WTC11 (cell line): ENCODE data around the gene OSTC. TPM values are rescaled to one million over a fixed set of nuclear protein-coding genes. Genes with fewer than 3 reads are reported as not detected.

Experiments used
- ATAC-seq: fragments of 200-7000 bp; cut with Tn5 transposase; 2 replicates; pipeline ENCODE4 v1.10.0; 2021; ENCODE audit warnings: mild to moderate bottlenecking, moderate library complexity
- Bru-seq: library from RNA; stranded (reverse); fragments of 400-500 nt; gene quantifications from one replicate; lab custom pipeline; 2021; lab: Mats Ljungman, UMichigan
- CTCF ChIA-PET: fragments of 300-600 bp; sonication (Branson Sonifier 250); formaldehyde crosslinking; loops from one replicate; lab custom pipeline; 2021; ENCODE audit warnings: antibody characterized with exemption; lab: Charles Lee
- POLR2A ChIA-PET: fragments of 350-600 bp; sonication (Branson Sonifier 250); formaldehyde crosslinking; loops from one replicate; lab custom pipeline; 2021; ENCODE audit warnings: antibody characterized with exemption; lab: Charles Lee
- DNase-seq: peaks from one replicate; pipeline ENCODE4 v3.0.0; 2021; ENCODE audit warnings: low spot score
- H3K27ac Mint-ChIP-seq: 2 replicates; pipeline ENCODE4 v1.8.0; 2021; ENCODE audit warnings: mixed read lengths
- H3K27me3 Mint-ChIP-seq: 2 replicates; pipeline ENCODE4 v1.8.0; 2021; ENCODE audit warnings: low read depth, mild to moderate bottlenecking, moderate library complexity, mixed read lengths
- H3K36me3 Mint-ChIP-seq: 2 replicates; pipeline ENCODE4 v1.8.0; 2021; ENCODE audit warnings: mixed read lengths
- H3K4me1 Mint-ChIP-seq: 2 replicates; pipeline ENCODE4 v1.8.0; 2022; ENCODE audit warnings: mixed read lengths
- H3K4me3 Mint-ChIP-seq: 2 replicates; pipeline ENCODE4 v1.8.0; 2021; ENCODE audit warnings: mild to moderate bottlenecking, moderate library complexity, mixed read lengths
- H3K9me3 Mint-ChIP-seq: 2 replicates; pipeline ENCODE4 v1.8.0; 2021; ENCODE audit warnings: mixed read lengths
- ATF3 ChIP-seq: sonication (generic); formaldehyde crosslinking; conservative IDR thresholded peaks from 2 replicates; pipeline ENCODE4 v1.8.1; 2022; ENCODE audit warnings: mild to moderate bottlenecking, missing genetic modification reagents
- CREM ChIP-seq: sonication (generic); formaldehyde crosslinking; IDR thresholded peaks from 2 replicates; pipeline ENCODE4 v1.8.1; 2022; ENCODE audit warnings: mild to moderate bottlenecking, missing genetic modification reagents, moderate library complexity
- E2F4 ChIP-seq: sonication (generic); formaldehyde crosslinking; IDR thresholded peaks from 2 replicates; pipeline ENCODE4 v1.8.1; 2022; ENCODE audit warnings: low read depth, mild to moderate bottlenecking, moderate library complexity, missing genetic modification reagents, borderline replicate concordance
- E2F5 ChIP-seq: sonication (generic); formaldehyde crosslinking; IDR thresholded peaks from 2 replicates; pipeline ENCODE4 v1.8.1; 2022; ENCODE audit warnings: mild to moderate bottlenecking, moderate library complexity, missing genetic modification reagents
- ELF4 ChIP-seq: sonication (generic); formaldehyde crosslinking; IDR thresholded peaks from 2 replicates; pipeline ENCODE4 v1.8.1; 2022; ENCODE audit warnings: low read depth, mild to moderate bottlenecking, moderate library complexity, missing genetic modification reagents
- ETV6 ChIP-seq: sonication (generic); formaldehyde crosslinking; IDR thresholded peaks from 2 replicates; pipeline ENCODE4 v1.8.1; 2022; ENCODE audit warnings: mild to moderate bottlenecking, missing genetic modification reagents
- FOXP1 ChIP-seq: sonication (generic); formaldehyde crosslinking; IDR thresholded peaks from 2 replicates; pipeline ENCODE4 v1.8.0; 2022; ENCODE audit warnings: missing genetic modification reagents, mild to moderate bottlenecking, moderate library complexity, borderline replicate concordance
- GABPB1 ChIP-seq: sonication (generic); formaldehyde crosslinking; IDR thresholded peaks from 2 replicates; pipeline ENCODE4 v1.8.1; 2023; ENCODE audit warnings: mild to moderate bottlenecking, missing genetic modification reagents
- HMGA2 ChIP-seq: fragments of 250-450 bp; sonication (Bioruptor Pico); IDR thresholded peaks from 2 replicates; pipeline ENCODE4 v1.4.0; 2021; ENCODE audit warnings: mild to moderate bottlenecking, moderate library complexity
- IRF1 ChIP-seq: sonication (generic); formaldehyde crosslinking; IDR thresholded peaks from 2 replicates; pipeline ENCODE4 v1.8.0; 2023; ENCODE audit warnings: missing genetic modification reagents
- IRF2 ChIP-seq: sonication (generic); formaldehyde crosslinking; IDR thresholded peaks from 2 replicates; pipeline ENCODE4 v1.8.0; 2022; ENCODE audit warnings: low read depth, missing genetic modification reagents, borderline replicate concordance
- MAX ChIP-seq: sonication (generic); formaldehyde crosslinking; IDR thresholded peaks from 2 replicates; pipeline ENCODE4 v1.8.0; 2022; ENCODE audit warnings: mild to moderate bottlenecking, missing genetic modification reagents
- MXD4 ChIP-seq: fragments of 250-450 bp; sonication (Bioruptor Pico); IDR thresholded peaks from 2 replicates; pipeline ENCODE4 v1.8.0; 2021; ENCODE audit warnings: mild to moderate bottlenecking, moderate library complexity, borderline replicate concordance
- NFE2L1 ChIP-seq: sonication (generic); formaldehyde crosslinking; IDR thresholded peaks from 2 replicates; pipeline ENCODE4 v1.8.1; 2023; ENCODE audit warnings: missing genetic modification reagents
- NFYB ChIP-seq: sonication (generic); formaldehyde crosslinking; conservative IDR thresholded peaks from 2 replicates; pipeline ENCODE4 v1.8.0; 2022; ENCODE audit warnings: low read depth, missing genetic modification reagents
- NR2C2 ChIP-seq: sonication (generic); formaldehyde crosslinking; IDR thresholded peaks from 2 replicates; pipeline ENCODE4 v1.8.0; 2022; ENCODE audit warnings: mild to moderate bottlenecking, missing genetic modification reagents
- PRDM15 ChIP-seq: sonication (generic); formaldehyde crosslinking; IDR thresholded peaks from 2 replicates; pipeline ENCODE4 v1.8.0; 2022; ENCODE audit warnings: missing genetic modification reagents
- RELA ChIP-seq: sonication (generic); formaldehyde crosslinking; IDR thresholded peaks from 2 replicates; pipeline ENCODE4 v1.8.1; 2022; ENCODE audit warnings: missing genetic modification reagents, mild to moderate bottlenecking, borderline replicate concordance
- SMAD3 ChIP-seq: sonication (generic); formaldehyde crosslinking; IDR thresholded peaks from 2 replicates; pipeline ENCODE4 v1.8.0; 2022; ENCODE audit warnings: missing genetic modification reagents, mild to moderate bottlenecking, borderline replicate concordance
- SMAD4 ChIP-seq: sonication (generic); formaldehyde crosslinking; IDR thresholded peaks from 2 replicates; pipeline ENCODE4 v1.8.0; 2022; ENCODE audit warnings: mild to moderate bottlenecking, missing genetic modification reagents
- SP1 ChIP-seq: sonication (generic); formaldehyde crosslinking; conservative IDR thresholded peaks from 2 replicates; pipeline ENCODE4 v1.8.1; 2022; ENCODE audit warnings: missing genetic modification reagents
- TP53 ChIP-seq: sonication (generic); formaldehyde crosslinking; IDR thresholded peaks from 2 replicates; pipeline ENCODE4 v1.8.1; 2023; ENCODE audit warnings: mild to moderate bottlenecking, missing genetic modification reagents
- USF1 ChIP-seq: sonication (generic); formaldehyde crosslinking; IDR thresholded peaks from 2 replicates; pipeline ENCODE4 v1.8.0; 2022; ENCODE audit warnings: mild to moderate bottlenecking, missing genetic modification reagents
- USF2 ChIP-seq: sonication (generic); formaldehyde crosslinking; IDR thresholded peaks from 2 replicates; pipeline ENCODE4 v1.8.1; 2023; ENCODE audit warnings: mild to moderate bottlenecking, missing genetic modification reagents, moderate library complexity
- ZNF121 ChIP-seq: sonication (generic); formaldehyde crosslinking; IDR thresholded peaks from 2 replicates; pipeline ENCODE4 v1.8.0; 2023; ENCODE audit warnings: missing genetic modification reagents
- ZNF263 ChIP-seq: sonication (generic); formaldehyde crosslinking; IDR thresholded peaks from 2 replicates; pipeline ENCODE4 v1.8.1; 2022; ENCODE audit warnings: low read depth, mild to moderate bottlenecking, moderate library complexity, missing genetic modification reagents
- ZNF317 ChIP-seq: sonication (generic); formaldehyde crosslinking; IDR thresholded peaks from 2 replicates; pipeline ENCODE4 v1.8.1; 2023; ENCODE audit warnings: low read depth, mild to moderate bottlenecking, moderate library complexity, missing genetic modification reagents, borderline replicate concordance
- long read RNA-seq, 3 experiments: library from RNA in 1 of 3; library from capped mRNA in 1 of 3; library from polyadenylated mRNA in 1 of 3; unstranded in 2 of 3; stranded (forward) in 1 of 3; transcript quantifications; one replicate each; pipeline ENCODE4 v2.0.0, GENCODE V29; 2021
- total RNA-seq: library from RNA; stranded (reverse); gene quantifications from 3 replicates; pipeline ENCODE4 v1.2.3, GENCODE V29; 2021

Gene OSTC
- total RNA-seq (123 to 132 TPM (median 125 TPM) in 3 replicates), Bru-seq, nascent RNA (percentile 93 among the genes with signal in this experiment)
- long read RNA-seq, experiment 1, transcript OSTC-201 (4 exons, 1,077 nt), result major isoform, 383 of 396 reads
- long read RNA-seq, experiment 1, partial matches to known transcripts, result 7 of 396 reads
- long read RNA-seq, experiment 1, other reads (novel, unspliced or antisense), result 3 of 396 reads
- long read RNA-seq, experiment 2, transcript OSTC-201 (4 exons, 1,077 nt), result major isoform, 239 of 282 reads
- long read RNA-seq, experiment 2, partial matches to known transcripts, result 30 of 282 reads
- long read RNA-seq, experiment 2, other reads (novel, unspliced or antisense), result 9 of 282 reads
- long read RNA-seq, experiment 3, transcript OSTC-205 (3 exons, 876 nt), result minor isoform, 13 of 1,030 reads
- long read RNA-seq, experiment 3, transcript OSTC-201 (4 exons, 1,077 nt), result major isoform, 1,000 of 1,030 reads
- long read RNA-seq, experiment 3, partial matches to known transcripts, result 2 of 1,030 reads
- long read RNA-seq, experiment 3, other reads (novel, unspliced or antisense), result 14 of 1,030 reads

GRCh38 chr4:108650212-108651013 lies at the start of gene OSTC:
Gene OSTC, plus strand, starts transcription at chr4:108650599. Its CDS starts 57 bp downstream, at chr4:108650656.
- ATAC-seq, result peak; percentile 96
- no peaks in the 10 kb centered on the region for H3K9me3 Mint-ChIP-seq
- H3K36me3 Mint-ChIP-seq, result peaks cover 11% of the 10 kb centered on the region
- ChIA-PET CTCF (interaction anchor here (1.0 to 1.2 kb wide), 4 partner anchors 22 to 632 kb away, joined by 3 to 4 read pairs (median 3); no protein-coding TSS in a partner anchor), POLR2A (interaction anchor here (0.5 to 0.6 kb wide), 3 partner anchors 8 to 68 kb away, joined by 3 to 4 read pairs (median 3); no protein-coding TSS in a partner anchor)
- peaks cover 6% of the 10 kb centered on the region; the same call in 1 of the 2 replicates for H3K4me1 Mint-ChIP-seq
- peak; percentile 96 for DNase-seq
- H3K4me3 Mint-ChIP-seq, result peak within 1 kb of the TSS; percentile 96
- H3K27me3 Mint-ChIP-seq, result no peaks in the 10 kb centered on the region
- peak within 1 kb of the TSS; percentile 97 for H3K27ac Mint-ChIP-seq
- TF ChIP-seq PRDM15 (no peak), E2F5 (no peak), CREM (CRISPR knock-in tag) (no peak), ZNF121 (CRISPR knock-in tag) (no peak), SMAD4 (CRISPR knock-in tag) (no peak), ETV6 (peak; percentile 21; the same call in 1 of the 2 replicates), ELF4 (CRISPR knock-in tag) (no peak), MAX (peak; percentile 80; the same call in 1 of the 2 replicates), IRF1 (CRISPR knock-in tag) (no peak), ZNF263 (CRISPR knock-in tag) (no peak), ZNF317 (no peak), TP53 (CRISPR knock-in tag) (no peak), USF2 (CRISPR knock-in tag) (0 out of 2 replicates have a peak, but pooled peaks have one; percentile 21), NFE2L1 (CRISPR knock-in tag) (no peak), GABPB1 (CRISPR knock-in tag) (peak; percentile 25; the same call in 1 of the 2 replicates), HMGA2 (CRISPR knock-in tag) (peak; percentile 80), IRF2 (CRISPR knock-in tag) (no peak), SMAD3 (CRISPR knock-in tag) (no peak), ATF3 (CRISPR knock-in tag) (no peak), MXD4 (CRISPR knock-in tag) (no peak), E2F4 (CRISPR knock-in tag) (no peak), NFYB (CRISPR knock-in tag) (no peak), FOXP1 (CRISPR knock-in tag) (peak; percentile 18; the same call in 1 of the 2 replicates), NR2C2 (no peak), SP1 (CRISPR knock-in tag) (peak; percentile 86), RELA (no peak), USF1 (no peak)
